Activated CD4-positive, alpha-beta T cell treated with anti-CD3 and anti-CD28 coated beads, Interleukin-2, amount 50 U/mL, for 1 hour (primary cell): ENCODE measurements around the gene ASB14.

ENCODE experiments used
- DNase-seq: peaks from one replicate; pipeline ENCODE4 v3.0.0-alpha.2; 2020

Gene ASB14

DNA sequence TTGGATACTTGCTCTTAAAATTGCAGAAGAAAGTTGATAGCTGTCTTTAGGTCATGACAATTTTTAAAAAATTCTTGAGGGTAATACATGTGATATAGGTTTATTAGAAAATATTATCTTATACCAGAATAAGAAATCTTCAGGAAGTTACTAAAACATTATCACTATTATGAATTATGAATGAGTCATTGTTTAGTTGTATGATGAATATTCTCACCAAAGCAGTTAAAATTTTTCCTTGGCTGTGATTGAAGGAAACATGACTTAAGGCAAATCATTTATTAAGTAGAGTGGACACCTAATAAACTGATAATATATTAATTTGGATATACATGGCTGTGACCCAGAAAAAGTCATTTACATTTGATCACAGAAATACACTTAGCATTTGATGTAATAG lies 34.8 kb downstream of the ASB14 start:
- DNase-seq, result no peak

- no peak for DNase-seq
These were observed 35.6 kb downstream of the ASB14 start for GRCh38 chr3:57256844-57257243.

DNA sequence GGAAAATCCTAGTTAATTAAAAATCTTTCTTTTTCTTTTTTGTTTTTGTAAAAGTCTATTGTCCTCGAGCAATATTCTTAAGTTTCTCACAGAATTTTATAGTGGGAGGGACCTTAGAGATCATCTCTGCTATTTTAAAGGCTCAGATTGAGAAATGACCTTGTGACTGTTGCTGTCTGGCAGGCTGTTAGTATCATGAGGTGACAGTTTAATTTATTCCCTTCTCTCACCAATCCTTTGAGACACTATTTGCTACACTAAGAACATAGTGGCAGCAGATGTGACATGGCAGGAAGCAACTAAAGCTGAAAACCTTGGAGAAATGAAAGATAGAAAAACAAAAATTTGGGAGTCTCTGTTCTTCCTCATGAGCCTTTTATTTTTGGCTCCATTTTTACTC lies 40.1 kb downstream of the ASB14 start:
- DNase-seq, result no peak

DNA sequence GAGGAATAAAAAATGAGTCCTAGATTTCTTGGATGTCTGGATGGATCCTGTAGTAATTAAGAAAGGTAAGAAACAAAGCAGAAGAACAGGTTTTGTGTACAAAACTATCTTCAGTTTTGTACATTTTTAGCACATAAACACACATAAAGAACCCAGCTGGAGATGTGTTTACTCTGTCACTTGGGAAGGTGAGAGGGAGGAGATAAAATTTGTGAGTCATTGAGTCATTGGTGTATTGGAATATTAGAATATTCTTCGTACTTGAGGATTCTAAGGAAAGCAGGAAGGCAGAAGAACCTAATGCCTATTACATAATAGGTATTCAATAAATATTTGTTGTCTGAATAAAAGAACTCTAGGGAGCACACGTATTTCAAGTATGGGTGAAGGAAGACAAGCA lies 47.5 kb downstream of the ASB14 start:
- DNase-seq, result no peak

GRCh38 chr3:57234613-57235575 lies 57.6 kb downstream of the ASB14 start:
- DNase-seq, result no peak

GRCh38 chr3:57233799-57234198 lies 58.7 kb downstream of the ASB14 start:
- DNase-seq, result no peak

DNA sequence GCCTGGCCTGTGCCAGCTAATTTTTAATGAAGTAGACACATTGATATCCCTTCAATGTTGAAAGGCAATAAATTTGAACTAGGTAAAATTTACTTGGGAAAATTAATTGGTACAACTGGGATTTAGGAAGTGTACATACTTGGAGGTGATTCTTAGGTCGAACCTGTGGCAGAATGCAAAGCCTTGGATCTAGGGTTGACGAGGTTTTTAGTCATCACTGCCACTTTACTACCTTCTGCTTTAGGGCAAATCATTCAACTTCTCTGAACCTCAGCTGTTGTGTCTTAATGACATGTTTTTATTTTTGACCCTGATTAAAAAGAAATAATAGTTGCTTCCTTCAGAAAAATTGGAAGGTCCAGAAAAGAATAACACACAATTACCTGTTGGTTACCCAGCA lies 62.5 kb downstream of the ASB14 start:
- DNase-seq, result no peak

GRCh38 chr3:57227930-57228751 lies 64.3 kb downstream of the ASB14 start:
- peak; percentile 39 for DNase-seq

DNA sequence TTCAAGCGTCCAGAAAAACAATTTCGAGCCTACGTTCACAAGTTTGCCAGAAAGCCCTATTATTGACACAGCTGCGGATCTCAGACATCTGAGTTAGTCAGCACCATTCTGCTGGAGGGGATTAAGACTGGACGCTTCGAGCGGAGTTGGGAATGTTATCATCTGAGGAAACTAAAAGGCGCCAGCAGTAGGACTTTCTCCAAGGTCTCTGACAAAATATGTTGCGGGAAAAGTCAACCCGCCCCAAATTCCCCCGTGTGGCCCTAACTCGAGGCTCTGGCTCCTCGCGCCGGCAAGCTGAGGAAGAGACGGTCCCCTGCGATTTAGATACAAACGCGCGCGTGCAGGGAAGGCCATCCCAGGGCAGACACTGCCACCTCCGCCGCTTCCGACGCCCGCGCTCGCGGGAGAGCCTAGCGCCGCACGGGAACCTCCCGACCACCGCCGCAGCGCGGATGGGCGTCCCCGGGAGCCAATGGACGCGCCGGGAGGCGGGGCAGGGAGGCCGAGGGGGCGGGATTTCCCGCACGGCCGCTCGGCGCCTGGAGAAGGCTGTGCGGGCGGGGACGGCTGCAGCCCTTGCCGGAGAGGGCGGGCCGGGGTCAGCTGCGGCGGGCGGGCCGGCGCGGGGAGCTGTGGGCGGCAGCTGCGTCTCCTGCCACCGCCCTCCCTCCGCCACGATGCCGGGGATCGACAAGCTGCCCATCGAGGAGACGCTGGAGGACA lies 65.1 kb downstream of the ASB14 start, which contains the start of gene APPL1:
Gene APPL1 (plus strand): TSS at position 526 of the 726 bp plus-strand sequence. CDS start 155 bp downstream, at position 681.
- peak; percentile 82 for DNase-seq

GRCh38 chr3:57226176-57226575 lies 66.3 kb downstream of the ASB14 start:
- DNase-seq, result no peak

GRCh38 chr3:57224856-57225255 lies 67.6 kb downstream of the ASB14 start:
- no peak for DNase-seq

GRCh38 chr3:57221883-57222282 lies 70.6 kb downstream of the ASB14 start:
- DNase-seq, result no peak
